ENCODE results near the gene BCAM. TPM values are rescaled to one million over a fixed set of nuclear protein-coding genes. Genes with fewer than 3 reads are reported as not detected.

Gene BCAM
- polyA plus RNA-seq, 4 donors = 2.9 to 136 (median 18.5) TPM

DNA sequence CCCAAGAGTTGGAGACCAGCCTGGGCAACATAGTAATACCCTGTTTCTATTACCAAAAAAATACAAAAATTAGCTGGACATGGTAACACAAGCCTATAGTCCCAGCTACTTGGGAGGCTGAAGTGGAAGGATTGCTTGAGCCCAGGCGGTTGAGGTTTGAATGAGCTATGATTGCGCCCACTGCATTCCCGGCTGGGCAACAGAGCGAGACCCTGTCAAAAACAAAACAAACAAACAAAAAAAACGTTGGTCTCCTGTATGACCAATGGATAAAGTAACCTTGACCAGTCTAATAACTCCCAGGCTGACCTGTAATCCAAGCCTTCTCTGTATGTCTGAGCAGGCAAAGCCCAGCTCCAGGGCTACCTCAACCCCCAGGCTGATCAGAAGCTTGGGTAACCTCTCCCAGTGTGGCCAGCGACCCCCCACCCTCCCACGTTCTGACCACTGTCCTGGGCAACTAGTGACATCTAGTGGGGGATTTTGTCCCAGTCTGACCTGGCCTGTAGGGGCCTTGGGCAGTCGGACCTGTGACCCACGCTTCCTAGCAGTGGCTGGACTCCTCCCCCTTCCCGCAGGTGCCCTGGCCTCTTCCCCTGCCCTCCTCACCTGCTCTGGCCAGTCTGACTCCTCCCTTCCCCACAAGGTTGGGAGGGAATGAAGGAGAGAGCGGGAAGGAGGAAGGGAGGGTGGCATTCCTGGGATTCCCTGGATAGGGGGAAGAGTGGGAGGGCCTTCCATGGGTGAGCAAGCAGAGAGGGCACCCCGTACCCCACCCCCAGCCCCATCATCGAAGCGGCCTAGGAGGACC lies 1.0 kb upstream of the BCAM start:
- H3K9me3 ChIP-seq (ENCODE audit: control insufficient read depth in 2 of 2, insufficient read depth in 1 of 2, low read depth in 1 of 2, low read length in 1 of 2) = peaks cover 0 to 9% of the 10 kb centered on the region in 2 donors
- H3K36me3 ChIP-seq (ENCODE audit: control insufficient read depth in 3 of 3, insufficient read depth in 2 of 3, low read depth in 1 of 3, low read length in 3 of 3) = peaks cover 0 to 33% (median 0%) of the 10 kb centered on the region in 3 donors
- no peaks in the 10 kb centered on the region for H3K27me3 ChIP-seq (ENCODE audit: control insufficient read depth in 3 of 3, insufficient read depth in 3 of 3, low read length in 3 of 3)
- no peak overlapping the region for H3K4me3 ChIP-seq (ENCODE audit: low read depth in 1 of 3, low read length in 3 of 3)
- WGBS, 3 donors = 21 to 27% (median 26%) methylated on average over 14 of the region's 14 CpGs
- peaks cover 3 to 39% (median 4%) of the 10 kb centered on the region in 3 donors for H3K4me1 ChIP-seq (ENCODE audit: control insufficient read depth in 3 of 3, insufficient read depth in 2 of 3, low read depth in 1 of 3, low read length in 2 of 3)
- no peak for FAIRE-seq
- DNase-seq = peak; percentile 19 to 61
- H3K27ac ChIP-seq (ENCODE audit: low read depth in 1 of 3, low read length in 2 of 3) = peak overlapping the region in 1 of 3 donors; percentile 15

DNA sequence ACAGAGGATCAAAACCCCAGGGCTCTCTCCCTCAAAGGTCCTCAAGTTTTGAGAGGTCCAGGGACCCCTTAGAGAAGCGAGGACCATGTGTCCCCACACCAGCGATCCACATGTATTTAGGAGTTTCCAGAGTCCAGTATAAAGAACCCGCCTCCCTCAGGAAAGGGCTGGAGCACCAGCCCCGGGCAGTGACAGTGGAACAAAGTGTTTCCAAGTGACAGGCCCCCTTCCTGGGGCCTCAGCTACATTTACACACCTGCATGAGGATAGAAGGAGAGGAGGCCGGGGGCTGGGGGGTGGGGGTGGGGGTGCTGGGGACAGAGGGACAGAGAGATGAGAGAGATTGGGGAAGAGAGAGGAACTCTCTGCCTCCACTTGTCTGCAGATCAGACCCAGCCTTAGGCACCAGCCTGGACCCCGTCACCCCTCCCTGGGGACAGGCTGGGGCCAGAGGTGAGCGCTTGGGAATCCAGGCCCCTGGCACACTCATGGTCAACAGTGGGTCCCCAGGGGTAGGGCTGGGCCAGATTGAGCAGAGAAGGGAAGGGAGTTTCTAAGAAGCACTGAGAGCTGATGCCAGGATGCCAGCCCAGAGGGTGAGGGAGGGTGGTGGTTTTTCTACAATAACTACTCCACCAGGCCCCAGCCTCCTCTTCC lies 802 bp downstream of the BCAM start:
- H3K36me3 ChIP-seq (ENCODE audit: control insufficient read depth in 3 of 3, insufficient read depth in 2 of 3, low read depth in 1 of 3, low read length in 3 of 3) = peaks cover 0 to 39% (median 0%) of the 10 kb centered on the region in 3 donors
- FAIRE-seq (no peak), DNase-seq (peak in 1 of 2 donors; percentile 41)
- H3K9me3 ChIP-seq (ENCODE audit: control insufficient read depth in 2 of 2, insufficient read depth in 1 of 2, low read depth in 1 of 2, low read length in 1 of 2) = no peaks in the 10 kb centered on the region
- H3K27ac ChIP-seq (ENCODE audit: low read depth in 1 of 3, low read length in 2 of 3) = peak overlapping the region in 1 of 3 donors; percentile 36
- H3K4me1 ChIP-seq (ENCODE audit: control insufficient read depth in 3 of 3, insufficient read depth in 2 of 3, low read depth in 1 of 3, low read length in 2 of 3) = peaks cover 3 to 39% (median 4%) of the 10 kb centered on the region in 3 donors
- 8 to 43% (median 21%) methylated on average over 7 of the region's 7 CpGs for WGBS, 3 donors
- peak overlapping the region in 1 of 3 donors; percentile 72 for H3K4me3 ChIP-seq (ENCODE audit: low read depth in 1 of 3, low read length in 3 of 3)
- no peaks in the 10 kb centered on the region for H3K27me3 ChIP-seq (ENCODE audit: control insufficient read depth in 3 of 3, insufficient read depth in 3 of 3, low read length in 3 of 3)

DNA sequence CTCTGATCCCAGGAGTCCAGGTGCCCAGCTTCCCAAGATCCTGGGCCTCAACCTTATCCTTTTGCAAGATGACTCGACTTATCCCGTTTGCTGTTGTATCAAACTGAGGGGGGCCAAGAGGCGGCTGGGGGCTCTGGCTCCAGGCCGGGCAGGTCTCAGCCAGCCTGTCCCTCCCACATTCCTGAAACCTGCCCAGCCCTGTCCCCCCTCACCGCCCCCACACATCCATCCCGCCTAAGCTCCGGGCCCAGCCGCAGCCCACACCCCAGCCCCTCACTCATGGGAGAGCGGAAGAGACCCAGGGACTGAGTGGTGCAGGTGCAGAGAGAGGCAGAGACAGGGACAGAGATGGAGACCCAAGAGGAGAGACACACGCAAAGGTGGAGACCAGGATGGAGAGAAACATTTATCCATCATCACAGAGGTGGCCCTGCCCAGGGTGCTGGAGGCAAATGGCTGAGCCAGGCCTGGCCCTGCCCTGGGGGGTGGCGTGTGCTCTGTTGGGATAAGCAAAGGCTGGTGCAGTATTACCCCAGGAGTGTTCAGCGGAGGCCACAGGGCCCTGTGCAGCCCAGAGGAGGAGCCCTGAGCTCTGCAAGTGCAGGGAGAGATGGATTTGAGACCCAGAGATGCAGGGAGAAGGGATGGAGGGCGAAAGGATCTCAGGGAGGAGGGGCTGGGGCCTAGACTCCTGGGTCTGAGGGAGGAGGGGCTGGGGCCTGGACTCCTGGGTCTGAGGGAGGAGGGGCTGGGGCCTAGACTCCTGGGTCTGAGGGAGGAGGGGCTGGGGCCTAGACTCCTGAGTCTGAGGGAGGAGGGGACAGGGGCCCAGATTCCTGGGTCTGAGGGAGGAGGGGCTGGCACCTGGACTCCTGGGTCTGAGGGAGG lies 1.6 kb downstream of the BCAM start:
- Histone ChIP-seq H3K4me3 (ENCODE audit: low read depth in 1 of 3, low read length in 3 of 3) (peak overlapping the region in 1 of 3 donors; percentile 72), H3K9me3 (ENCODE audit: control insufficient read depth in 2 of 2, insufficient read depth in 1 of 2, low read depth in 1 of 2, low read length in 1 of 2) (no peaks in the 10 kb centered on the region), H3K4me1 (ENCODE audit: control insufficient read depth in 3 of 3, insufficient read depth in 2 of 3, low read depth in 1 of 3, low read length in 2 of 3) (peaks cover 3 to 39% (median 4%) of the 10 kb centered on the region in 3 donors), H3K36me3 (ENCODE audit: control insufficient read depth in 3 of 3, insufficient read depth in 2 of 3, low read depth in 1 of 3, low read length in 3 of 3) (peaks cover 0 to 43% (median 0%) of the 10 kb centered on the region in 3 donors), H3K27me3 (ENCODE audit: control insufficient read depth in 3 of 3, insufficient read depth in 3 of 3, low read length in 3 of 3) (no peaks in the 10 kb centered on the region), H3K27ac (ENCODE audit: low read depth in 1 of 3, low read length in 2 of 3) (no peak overlapping the region)
- DNase-seq (no peak), FAIRE-seq (no peak)
- 57 to 73% (median 65%) methylated on average over 13 of the region's 13 CpGs for WGBS, 3 donors

DNA sequence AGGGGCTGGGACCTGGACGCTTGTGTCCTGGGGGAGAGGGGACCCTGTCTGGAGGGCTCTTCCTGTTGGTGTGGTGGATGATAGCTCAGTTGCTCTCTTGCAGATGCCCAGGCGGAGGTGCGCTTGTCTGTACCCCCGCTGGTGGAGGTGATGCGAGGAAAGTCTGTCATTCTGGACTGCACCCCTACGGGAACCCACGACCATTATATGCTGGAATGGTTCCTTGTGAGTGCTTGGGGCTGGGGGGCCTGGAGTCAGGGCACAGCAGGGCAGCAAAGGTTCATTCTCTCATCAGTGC lies 2.2 kb downstream of the BCAM start:
- DNase-seq = no peak
- H3K4me3 ChIP-seq (ENCODE audit: low read depth in 1 of 3, low read length in 3 of 3) = no peak overlapping the region
- no peak for FAIRE-seq
- WGBS, 3 donors = 88 to 90% (median 89%) methylated on average over 4 to 7 of the region's 7 CpGs
- H3K27me3 ChIP-seq (ENCODE audit: control insufficient read depth in 3 of 3, insufficient read depth in 3 of 3, low read length in 3 of 3) = no peaks in the 10 kb centered on the region
- H3K36me3 ChIP-seq (ENCODE audit: control insufficient read depth in 3 of 3, insufficient read depth in 2 of 3, low read depth in 1 of 3, low read length in 3 of 3) = peaks cover 0 to 48% (median 0%) of the 10 kb centered on the region in 3 donors
- H3K4me1 ChIP-seq (ENCODE audit: control insufficient read depth in 3 of 3, insufficient read depth in 2 of 3, low read depth in 1 of 3, low read length in 2 of 3) = peaks cover 3 to 39% (median 4%) of the 10 kb centered on the region in 3 donors
- no peak overlapping the region for H3K27ac ChIP-seq (ENCODE audit: low read depth in 1 of 3, low read length in 2 of 3)
- H3K9me3 ChIP-seq (ENCODE audit: control insufficient read depth in 2 of 2, insufficient read depth in 1 of 2, low read depth in 1 of 2, low read length in 1 of 2) = no peaks in the 10 kb centered on the region

DNA sequence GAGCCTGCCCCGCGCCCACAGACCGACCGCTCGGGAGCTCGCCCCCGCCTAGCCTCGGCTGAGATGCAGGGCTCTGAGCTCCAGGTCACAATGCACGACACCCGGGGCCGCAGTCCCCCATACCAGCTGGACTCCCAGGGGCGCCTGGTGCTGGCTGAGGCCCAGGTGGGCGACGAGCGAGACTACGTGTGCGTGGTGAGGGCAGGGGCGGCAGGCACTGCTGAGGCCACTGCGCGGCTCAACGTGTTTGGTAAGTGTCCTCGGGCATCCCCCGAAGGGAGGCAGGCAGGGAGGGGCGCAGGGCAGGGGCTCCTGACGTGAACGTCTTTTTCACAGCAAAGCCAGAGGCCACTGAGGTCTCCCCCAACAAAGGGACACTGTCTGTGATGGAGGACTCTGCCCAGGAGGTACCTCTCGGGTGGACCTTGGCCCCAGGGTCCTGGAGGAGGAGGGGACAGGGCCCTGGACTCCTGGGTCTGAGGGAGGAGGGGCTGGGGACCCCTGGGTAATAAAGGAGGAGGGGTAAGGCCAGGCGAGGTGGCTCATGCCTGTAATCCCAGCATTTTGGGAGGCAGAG lies 3.3 kb downstream of the BCAM start:
- Histone ChIP-seq H3K9me3 (ENCODE audit: control insufficient read depth in 2 of 2, insufficient read depth in 1 of 2, low read depth in 1 of 2, low read length in 1 of 2) (no peaks in the 10 kb centered on the region), H3K4me1 (ENCODE audit: control insufficient read depth in 3 of 3, insufficient read depth in 2 of 3, low read depth in 1 of 3, low read length in 2 of 3) (peaks cover 3 to 39% (median 4%) of the 10 kb centered on the region in 3 donors), H3K27ac (ENCODE audit: low read depth in 1 of 3, low read length in 2 of 3) (no peak overlapping the region), H3K4me3 (ENCODE audit: low read depth in 1 of 3, low read length in 3 of 3) (no peak overlapping the region), H3K36me3 (ENCODE audit: control insufficient read depth in 3 of 3, insufficient read depth in 2 of 3, low read depth in 1 of 3, low read length in 3 of 3) (peaks cover 0 to 53% (median 0%) of the 10 kb centered on the region in 3 donors), H3K27me3 (ENCODE audit: control insufficient read depth in 3 of 3, insufficient read depth in 3 of 3, low read length in 3 of 3) (no peaks in the 10 kb centered on the region)
- DNase-seq (peak in 1 of 2 donors; percentile 26), FAIRE-seq (no peak)
- 75 to 83% (median 82%) methylated on average over 24 to 28 of the region's 28 CpGs for WGBS, 3 donors

DNA sequence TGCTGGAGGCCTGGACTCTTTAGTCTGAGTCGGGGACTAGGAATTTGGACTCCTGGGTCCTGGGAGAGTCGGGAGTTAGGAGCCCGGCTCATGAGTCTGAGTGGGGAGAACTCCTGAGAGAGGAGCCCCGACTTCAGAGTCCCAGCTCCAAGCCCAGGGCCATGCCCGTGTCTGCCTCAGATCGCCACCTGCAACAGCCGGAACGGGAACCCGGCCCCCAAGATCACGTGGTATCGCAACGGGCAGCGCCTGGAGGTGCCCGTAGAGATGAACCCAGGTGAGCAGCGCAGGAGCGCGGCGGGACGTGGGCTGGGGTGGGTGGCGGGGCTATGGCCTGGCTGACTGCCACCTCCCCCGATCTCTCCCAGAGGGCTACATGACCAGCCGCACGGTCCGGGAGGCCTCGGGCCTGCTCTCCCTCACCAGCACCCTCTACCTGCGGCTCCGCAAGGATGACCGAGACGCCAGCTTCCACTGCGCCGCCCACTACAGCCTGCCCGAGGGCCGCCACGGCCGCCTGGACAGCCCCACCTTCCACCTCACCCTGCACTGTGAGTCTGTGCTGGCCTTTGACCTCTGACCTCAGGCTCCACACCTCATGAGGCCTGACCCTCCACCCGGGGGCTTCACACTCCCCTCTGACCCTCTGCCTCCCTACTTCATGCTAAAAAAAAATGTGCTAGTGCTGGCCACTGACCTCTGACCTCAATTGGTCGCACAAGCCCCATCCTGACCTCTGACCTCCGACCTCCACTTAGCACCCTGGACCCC lies 4.4 kb downstream of the BCAM start:
- no peak overlapping the region for H3K4me3 ChIP-seq (ENCODE audit: low read depth in 1 of 3, low read length in 3 of 3)

DNA sequence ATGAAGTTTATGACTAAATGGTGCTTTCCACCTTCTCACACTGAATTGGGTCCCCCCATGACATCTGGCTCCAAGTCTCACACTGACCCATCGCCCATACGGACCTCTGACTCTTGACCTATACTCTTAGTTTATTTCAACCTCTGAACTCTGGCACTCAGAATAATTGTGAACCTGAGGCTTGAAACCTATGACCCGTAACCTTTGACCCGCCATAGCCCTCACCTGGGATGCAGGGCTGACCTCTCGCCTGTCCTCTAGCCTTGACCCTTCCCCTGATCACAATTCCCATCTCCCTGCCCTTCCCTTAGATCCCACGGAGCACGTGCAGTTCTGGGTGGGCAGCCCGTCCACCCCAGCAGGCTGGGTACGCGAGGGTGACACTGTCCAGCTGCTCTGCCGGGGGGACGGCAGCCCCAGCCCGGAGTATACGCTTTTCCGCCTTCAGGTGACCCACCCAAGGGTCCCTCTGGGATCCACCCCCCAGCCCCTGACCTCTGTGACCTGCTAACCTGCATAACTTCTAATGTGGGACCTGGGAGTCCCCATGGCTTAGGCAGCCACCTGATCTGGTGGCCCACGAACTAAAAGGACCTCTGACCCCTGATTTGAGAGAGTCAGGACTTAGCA lies 5.1 kb downstream of the BCAM start:
- DNase-seq (no peak), FAIRE-seq (no peak)
- no peak overlapping the region for H3K4me3 ChIP-seq (ENCODE audit: low read depth in 1 of 3, low read length in 3 of 3)
- H3K27me3 ChIP-seq (ENCODE audit: control insufficient read depth in 3 of 3, insufficient read depth in 3 of 3, low read length in 3 of 3) = no peaks in the 10 kb centered on the region
- H3K36me3 ChIP-seq (ENCODE audit: control insufficient read depth in 3 of 3, insufficient read depth in 2 of 3, low read depth in 1 of 3, low read length in 3 of 3) = peaks cover 0 to 59% (median 0%) of the 10 kb centered on the region in 3 donors
- H3K4me1 ChIP-seq (ENCODE audit: control insufficient read depth in 3 of 3, insufficient read depth in 2 of 3, low read depth in 1 of 3, low read length in 2 of 3) = peaks cover 0 to 44% (median 3%) of the 10 kb centered on the region in 3 donors
- no peak overlapping the region for H3K27ac ChIP-seq (ENCODE audit: low read depth in 1 of 3, low read length in 2 of 3)
- 85 to 92% (median 86%) methylated on average over 16 of the region's 16 CpGs for WGBS, 3 donors
- no peaks in the 10 kb centered on the region for H3K9me3 ChIP-seq (ENCODE audit: control insufficient read depth in 2 of 2, insufficient read depth in 1 of 2, low read depth in 1 of 2, low read length in 1 of 2)

More for the DNA sequence above, 4.4 kb downstream of the BCAM start:
- no peaks in the 10 kb centered on the region for H3K27me3 ChIP-seq (ENCODE audit: control insufficient read depth in 3 of 3, insufficient read depth in 3 of 3, low read length in 3 of 3)
- DNase-seq (no peak), FAIRE-seq (no peak)
- WGBS, 3 donors = 85 to 89% (median 89%) methylated on average over 30 to 38 of the region's 38 CpGs
- no peak overlapping the region for H3K27ac ChIP-seq (ENCODE audit: low read depth in 1 of 3, low read length in 2 of 3)
- peaks cover 0 to 57% (median 0%) of the 10 kb centered on the region in 3 donors for H3K36me3 ChIP-seq (ENCODE audit: control insufficient read depth in 3 of 3, insufficient read depth in 2 of 3, low read depth in 1 of 3, low read length in 3 of 3)
- peaks cover 3 to 42% (median 3%) of the 10 kb centered on the region in 3 donors for H3K4me1 ChIP-seq (ENCODE audit: control insufficient read depth in 3 of 3, insufficient read depth in 2 of 3, low read depth in 1 of 3, low read length in 2 of 3)
- no peaks in the 10 kb centered on the region for H3K9me3 ChIP-seq (ENCODE audit: control insufficient read depth in 2 of 2, insufficient read depth in 1 of 2, low read depth in 1 of 2, low read length in 1 of 2)

Data from small intestine (tissue), 7 donors.